Hippocampal formation (tissue), 2 donors: ENCODE data around the gene YTHDF1.
A peak's percentile ranks its signal among the peaks of the same experiment; 100 is the strongest.
"Not testable (repeated sequence)": the region's sequence is repeated elsewhere in the genome, so short reads cannot be mapped to it uniquely, and the experiment has no call there.

Experiments used
- DNase-seq, 2 donors: peaks; one replicate each; lab custom pipeline; 2025; lab: John Stamatoyannopoulos, UW

YTHDF1 gene

GRCh38 chr20:63226042-63226943 is 10.4 kb upstream of the YTHDF1 start:
- DNase-seq = no peak

GRCh38 chr20:63225082-63225454 is 9.1 kb upstream of the YTHDF1 start:
- DNase-seq = no peak

- DNase-seq = no peak
Observed at GRCh38 chr20:63224412-63225081, 8.6 kb upstream of the YTHDF1 start.

DNA sequence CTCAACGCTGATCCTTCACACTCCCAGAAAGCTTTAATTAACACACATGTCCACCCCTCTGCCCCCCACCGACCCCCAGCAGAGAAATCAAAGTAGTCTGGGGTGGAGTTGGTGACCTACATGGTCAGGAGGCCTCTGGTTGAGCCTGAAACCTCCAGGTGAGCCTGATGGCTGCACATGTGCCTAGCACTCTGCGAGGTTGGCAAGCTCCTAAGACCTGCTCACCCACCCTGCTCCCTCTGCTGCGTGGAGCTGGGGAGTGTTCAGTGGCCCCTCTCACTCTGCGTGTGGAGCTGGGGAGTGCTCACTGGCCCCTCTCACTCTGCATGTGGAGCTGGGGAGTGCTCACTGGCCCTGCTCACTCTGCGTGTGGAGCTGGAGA is 7.9 kb upstream of the YTHDF1 start:
- DNase-seq = no peak

DNA sequence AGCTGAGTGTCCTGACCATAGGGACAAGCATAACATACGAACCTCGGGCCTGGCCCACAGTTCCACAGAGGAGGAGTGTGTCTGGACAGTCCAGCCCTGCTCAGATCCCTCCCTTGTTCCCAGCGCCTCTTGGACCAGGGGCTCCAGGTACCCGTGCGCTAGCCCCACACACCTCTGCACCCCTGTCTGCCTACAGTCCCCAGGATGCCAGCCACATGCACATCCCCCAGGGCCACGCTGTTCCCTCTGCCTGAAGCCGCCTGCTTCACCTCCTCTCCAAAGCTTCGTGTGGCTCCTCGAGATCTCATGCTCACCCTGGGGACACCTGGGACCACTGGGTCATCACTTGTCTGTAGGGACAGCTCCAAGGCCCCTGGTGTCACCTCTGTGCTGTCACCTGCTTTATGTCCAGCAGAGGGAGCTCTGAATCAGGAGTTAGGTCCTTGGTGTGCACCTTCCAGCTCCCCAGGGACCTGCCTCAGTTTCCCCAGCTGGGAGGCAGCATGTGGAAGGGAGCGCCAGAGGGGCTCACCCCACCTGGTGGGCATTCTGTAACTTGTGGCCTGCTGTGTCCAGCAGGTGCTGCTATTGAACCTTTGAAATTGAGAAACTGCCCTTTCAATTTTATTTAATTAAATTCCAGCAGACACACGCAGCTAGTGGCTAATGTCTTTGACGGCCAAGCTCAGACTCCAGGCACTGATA is 7.3 kb upstream of the YTHDF1 start:
- DNase-seq = peak in 1 of 2 donors; percentile 15

DNA sequence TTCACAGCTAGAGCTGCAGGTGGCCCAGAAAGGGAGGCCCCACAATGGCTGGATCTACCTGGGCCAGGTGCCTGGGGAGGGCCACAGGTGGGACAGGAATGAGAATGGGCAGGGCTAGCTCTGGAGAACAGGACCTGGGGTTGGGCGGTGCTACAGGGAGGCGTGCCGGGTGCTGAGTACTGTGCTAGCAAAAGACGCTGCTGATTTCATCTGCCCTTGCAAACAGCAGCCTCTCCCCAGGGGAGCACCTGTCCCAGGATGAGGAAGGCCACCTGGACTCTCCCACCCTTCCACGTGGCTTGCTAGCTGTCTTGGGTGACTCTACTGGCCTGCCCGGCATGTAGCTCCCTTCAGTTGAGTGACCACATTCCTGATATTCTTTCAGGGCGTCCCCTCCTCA is 6.6 kb upstream of the YTHDF1 start:
- no peak for DNase-seq

GRCh38 chr20:63221400-63222053 is 5.6 kb upstream of the YTHDF1 start:
- not testable (repeated sequence) for DNase-seq

DNA sequence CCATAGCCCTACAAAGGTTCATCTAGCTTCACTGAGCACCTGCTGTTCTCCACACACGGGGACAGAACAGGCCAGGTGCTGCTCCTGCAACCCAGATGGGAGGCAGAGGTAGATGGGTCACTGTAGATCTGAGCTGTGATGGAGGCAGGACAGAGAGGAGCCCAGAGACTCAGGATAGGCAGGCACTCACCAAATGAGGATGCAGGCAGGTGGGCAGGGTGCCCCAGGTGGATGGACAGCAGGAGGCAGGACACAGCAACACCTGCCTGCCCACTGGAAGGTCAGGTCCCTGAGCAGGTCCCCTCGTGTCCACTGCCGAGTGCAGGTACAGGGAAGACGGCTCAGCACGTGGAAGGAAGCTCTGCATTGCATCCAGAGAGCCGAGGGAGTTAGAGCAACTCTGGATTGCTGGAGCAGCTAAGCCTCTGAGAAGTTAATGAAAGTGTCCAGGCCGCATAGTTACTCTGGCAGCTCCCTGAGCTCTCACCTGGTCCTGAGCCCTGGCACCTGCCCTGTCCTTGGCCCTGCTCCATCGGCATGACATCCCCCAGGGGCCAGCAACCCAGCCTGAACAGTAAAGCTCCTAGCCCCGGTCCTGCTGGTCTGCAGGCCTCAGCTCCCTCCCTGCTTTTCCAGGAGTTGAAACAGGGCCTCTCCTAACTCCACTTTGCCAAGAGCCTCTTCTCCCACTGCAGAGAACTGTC is 4.9 kb upstream of the YTHDF1 start:
- no peak for DNase-seq

GRCh38 chr20:63219866-63220521 is 4.1 kb upstream of the YTHDF1 start:
- no peak for DNase-seq

DNA sequence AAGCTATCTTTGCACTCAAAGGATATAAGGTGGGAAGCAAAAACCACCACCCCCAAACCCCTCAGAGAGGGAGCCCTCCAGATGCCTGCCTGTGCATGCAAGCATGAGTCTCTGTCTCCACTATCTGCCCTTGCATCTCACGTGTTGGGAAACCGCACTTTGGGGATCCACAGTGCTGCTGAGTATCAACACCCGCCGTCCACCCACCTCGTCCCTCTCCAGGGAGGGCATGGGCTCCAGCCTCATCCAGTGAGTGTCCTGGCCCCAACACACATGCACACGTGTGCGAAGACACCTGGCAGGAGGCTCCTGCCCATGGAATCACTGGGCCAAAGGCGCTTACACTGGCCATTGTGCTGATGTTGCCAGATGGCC is 3.5 kb upstream of the YTHDF1 start:
- DNase-seq = no peak

GRCh38 chr20:63218701-63219446 is 2.9 kb upstream of the YTHDF1 start:
- no peak for DNase-seq

- no peak for DNase-seq
Observed at GRCh38 chr20:63217706-63218105, 1.8 kb upstream of the YTHDF1 start.

GRCh38 chr20:63216849-63217471 is 1.0 kb upstream of the YTHDF1 start:
- no peak for DNase-seq

GRCh38 chr20:63215101-63216040 is 560 bp downstream of the YTHDF1 start:
- no peak for DNase-seq

DNA sequence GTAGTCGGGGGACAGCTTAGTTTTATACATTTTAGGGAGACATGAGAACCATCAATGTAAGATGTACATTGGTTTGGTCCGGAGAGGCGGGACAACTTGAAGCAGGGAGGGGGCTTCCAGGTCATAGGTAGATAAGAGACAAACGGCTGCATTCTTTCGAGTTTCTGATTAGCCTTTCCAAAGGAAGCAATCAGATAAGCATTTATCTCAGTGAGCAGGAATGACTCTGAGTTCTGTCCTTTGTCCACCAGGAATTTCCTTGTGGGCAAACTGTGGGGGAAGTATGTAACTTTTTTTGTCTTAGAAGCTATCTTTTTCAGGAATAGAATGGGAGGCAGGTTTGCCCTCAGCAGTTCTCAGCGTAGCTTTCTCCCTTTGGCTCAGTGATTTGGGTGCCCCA is 1.4 kb downstream of the YTHDF1 start:
- DNase-seq = no peak

- no peak for DNase-seq
Observed at GRCh38 chr20:63212792-63213191, 3.1 kb downstream of the YTHDF1 start.

GRCh38 chr20:63212393-63212730 is 3.6 kb downstream of the YTHDF1 start:
- DNase-seq = no peak

GRCh38 chr20:63210011-63210605 is 5.8 kb downstream of the YTHDF1 start:
- DNase-seq = no peak
